Measurements from ENCODE around the gene KLHL8.
"Not testable (repeated sequence)": the region's sequence is repeated elsewhere in the genome, so short reads cannot be mapped to it uniquely, and the experiment has no call there.

KLHL8 gene

DNA sequence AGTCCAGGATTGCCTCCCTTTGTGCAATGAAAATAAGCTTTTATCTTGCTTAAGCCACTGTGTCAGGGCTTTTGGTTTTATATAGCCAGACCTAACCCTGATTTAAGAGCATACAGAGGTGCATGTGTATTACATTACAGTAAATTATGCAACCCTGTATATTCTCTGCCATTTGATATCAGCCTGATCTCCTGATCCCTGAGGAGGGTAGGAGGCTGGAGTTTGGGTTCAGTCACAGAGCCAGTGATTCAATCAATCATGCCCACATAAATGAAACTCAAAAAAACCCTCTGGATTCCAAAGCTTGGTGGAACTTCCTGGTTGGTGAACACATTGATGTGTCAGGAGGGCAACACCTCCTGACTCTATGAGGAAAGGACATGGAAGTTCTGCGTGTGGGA lies 7.3 kb upstream of the KLHL8 start:
- DNase-seq: no peak

DNA sequence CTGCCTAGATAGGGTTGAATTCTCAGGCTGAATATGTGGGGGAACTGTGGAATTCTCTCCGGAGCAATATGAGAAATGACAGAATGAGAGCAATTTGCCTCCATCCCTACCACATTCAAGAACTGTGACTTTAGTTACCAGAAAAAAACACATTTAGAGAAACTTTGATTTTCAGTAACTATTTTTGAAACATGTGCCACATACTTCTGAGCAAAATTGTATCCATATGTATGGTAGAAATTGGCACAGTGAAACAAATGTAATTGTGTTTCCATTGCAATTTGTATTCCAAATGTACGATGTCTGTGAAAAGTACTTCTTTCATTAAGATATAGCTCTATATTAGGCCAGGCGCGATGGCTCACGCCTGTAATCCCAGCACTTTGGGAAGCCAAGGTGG lies 5.5 kb upstream of the KLHL8 start:
- no peak for DNase-seq

DNA sequence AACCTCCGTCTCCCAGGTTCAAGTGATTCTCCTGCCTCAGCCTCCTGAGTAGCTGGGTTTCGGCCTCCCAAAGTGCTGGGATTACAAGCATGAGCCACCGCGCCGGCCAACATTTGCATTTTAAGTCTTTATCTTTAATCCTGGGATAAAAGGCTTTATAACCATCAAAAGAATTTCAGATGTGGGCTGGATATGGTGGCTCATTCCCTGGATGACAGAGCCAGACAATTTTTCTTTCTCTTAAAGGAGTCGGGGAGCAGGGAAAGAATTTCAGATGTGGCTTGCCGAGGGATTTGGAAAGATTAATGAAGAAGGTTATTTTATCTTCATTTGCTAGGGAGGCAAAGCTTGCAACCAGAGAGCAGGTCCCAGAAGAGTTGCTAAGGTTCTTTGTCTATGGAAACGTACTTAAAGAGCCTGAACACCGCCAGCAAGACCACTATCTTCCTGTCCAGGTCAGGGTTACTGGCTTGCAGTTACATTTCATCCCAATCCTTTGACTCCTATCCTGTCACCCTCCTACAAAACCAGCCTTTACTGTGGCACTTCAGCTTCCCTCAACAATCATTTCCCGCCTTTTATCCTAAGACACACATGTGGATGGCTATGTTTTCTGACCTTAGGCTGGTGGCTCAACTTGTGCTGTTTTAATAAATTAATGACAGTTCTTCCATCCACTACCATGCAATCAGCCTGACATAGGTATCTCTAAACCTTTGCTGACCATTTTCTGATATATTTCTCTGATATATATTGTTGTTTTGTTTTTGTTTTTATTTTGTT lies 3.9 kb upstream of the KLHL8 start:
- no peak for DNase-seq

DNA sequence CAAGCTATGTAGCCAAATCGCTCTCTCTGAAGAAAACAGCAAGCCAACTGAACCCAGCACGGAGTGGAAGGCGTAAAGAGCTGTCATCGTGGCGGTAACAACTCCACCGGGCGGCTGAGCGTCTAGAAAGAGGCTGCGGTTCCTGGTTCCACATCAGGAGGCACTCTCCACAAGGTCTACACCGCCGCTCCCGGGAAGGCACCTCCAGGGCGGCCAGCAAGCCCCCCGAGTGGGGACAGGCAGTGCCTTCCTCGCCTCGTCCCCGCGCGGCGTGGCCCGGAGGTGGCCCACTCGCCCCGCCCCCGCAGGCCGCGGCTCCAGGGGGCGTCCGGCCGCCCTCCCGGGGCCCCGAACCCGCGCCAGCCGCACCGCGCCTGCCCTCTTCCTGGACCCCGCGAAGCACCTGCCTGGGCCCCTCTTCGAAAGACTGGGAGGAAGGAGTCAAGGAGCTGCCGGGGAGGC lies 755 bp downstream of the KLHL8 start:
- no peak for DNase-seq

DNA sequence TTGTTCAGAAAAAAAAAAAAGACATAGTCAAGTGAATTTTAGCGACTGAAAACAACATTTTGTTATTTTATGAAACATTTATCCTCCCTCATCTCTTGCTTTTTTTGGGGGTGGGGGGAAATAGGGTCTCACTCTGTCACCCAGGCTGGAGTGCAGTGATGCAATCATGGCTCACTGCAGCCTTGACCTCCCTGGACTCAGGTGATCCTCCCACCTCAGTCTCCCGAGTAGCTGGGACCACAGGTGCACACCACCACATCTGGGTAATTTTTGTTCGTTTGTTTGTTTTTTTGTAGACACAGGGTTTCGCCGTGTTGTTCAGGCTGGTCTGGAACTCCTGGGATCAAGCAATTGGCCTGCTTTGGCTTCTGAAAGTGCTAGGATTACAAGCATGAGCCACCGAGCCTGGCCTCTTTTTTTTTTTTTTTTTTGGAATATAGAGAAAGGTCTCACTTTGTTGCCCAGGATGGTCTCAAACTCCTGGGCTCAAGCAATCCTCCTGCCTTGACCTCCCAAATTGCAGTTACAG lies 3.1 kb downstream of the KLHL8 start:
- DNase-seq: not testable (repeated sequence)

DNA sequence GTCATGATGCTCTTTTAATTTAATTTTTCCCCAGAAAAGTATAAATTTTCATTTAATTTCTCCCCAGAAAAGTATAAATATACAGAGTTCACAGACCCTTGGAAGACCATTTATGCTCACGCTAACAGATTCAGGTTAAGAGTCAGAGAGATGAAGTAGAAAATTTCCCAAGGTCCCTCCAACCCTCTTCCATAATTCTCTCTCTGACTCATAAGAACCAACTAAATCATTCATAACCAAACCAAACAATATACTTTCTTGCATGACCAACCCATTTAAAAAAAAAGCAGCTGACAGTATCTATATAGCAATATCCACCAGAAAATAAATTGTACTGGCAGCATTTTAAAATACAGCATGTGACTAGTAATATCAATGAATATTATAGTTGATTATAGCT lies 3.9 kb downstream of the KLHL8 start:
- no peak for DNase-seq

DNA sequence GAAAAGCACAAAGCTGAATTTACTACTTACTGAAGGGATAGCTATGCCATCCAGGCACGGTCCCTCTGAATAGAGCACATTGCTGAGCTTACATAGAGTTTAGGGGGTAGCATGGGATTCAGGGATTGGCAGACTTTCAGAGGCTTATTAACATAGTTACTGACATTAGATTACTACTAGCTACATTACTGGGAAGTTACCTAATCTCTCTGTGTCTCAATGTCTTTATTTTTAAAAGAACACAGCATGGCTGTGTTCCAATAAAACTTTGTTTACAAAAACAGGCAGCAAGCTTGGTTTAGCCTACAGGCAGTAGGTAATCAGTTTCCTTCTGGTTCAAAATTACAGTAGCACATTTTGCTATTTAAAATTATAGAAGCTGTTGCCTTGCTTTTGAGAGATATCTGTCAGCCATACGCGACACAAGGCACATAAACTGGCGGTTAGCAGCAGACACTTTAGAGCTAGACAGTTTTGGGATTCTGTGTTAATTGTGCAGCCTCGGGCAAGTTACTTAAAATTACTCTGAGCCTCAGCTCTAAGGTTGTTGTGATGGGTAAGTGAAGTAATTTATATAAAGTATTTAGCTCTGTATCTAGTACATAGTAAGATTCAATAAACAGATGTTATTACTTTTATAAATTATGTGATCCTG lies 6.9 kb downstream of the KLHL8 start:
- no peak for DNase-seq

DNA sequence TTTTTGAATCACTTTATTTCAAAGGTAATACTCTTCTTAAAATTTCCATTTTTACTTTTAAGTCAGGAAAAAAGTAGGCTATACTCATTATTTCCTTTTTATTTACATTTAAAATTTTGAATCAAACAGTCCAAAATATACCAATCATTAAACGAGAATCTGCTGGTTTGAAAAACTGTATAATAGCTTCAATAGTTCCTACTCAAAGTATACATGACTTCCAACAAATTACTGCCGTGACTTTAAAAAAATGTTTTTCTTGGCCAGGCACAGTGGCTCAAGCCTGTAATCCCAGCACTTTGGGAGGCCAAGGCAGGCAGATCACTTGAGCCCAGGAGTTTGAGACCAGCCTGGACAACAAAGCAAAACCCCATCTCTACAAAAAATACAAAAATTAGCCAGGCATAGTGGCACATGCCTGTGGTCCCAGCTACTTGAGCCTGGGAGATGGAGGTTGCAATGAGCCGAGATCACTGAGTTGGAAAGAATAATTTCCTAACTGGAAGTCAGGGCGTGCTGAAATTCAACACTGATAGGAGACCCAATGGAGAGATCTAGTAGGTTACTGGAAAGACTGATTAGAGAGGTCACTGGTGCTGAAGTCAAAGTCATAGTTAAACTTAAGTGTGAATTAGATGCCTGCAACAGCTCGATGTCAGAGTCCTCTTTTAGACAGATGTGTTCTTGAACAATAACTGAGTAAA lies 9.0 kb downstream of the KLHL8 start:
- no peak for DNase-seq

DNA sequence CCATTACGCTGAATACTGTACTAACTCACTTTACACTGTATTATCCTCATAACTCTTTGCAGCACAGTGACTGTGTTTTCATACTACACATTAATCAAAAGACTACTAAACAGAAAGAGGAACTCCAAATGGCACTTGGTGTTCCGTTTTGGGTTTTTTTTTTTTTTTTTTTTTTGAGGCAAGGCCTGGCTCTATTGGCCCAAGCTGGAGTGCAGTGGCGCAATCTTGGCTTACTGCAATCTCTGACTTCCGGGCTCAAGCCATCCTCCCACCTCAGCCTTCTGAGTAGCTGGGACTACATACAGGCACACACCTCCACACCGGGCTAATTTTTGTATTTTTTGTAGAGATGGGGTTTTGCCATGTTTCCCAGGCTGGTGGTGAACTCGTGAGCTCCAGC lies 10.7 kb downstream of the KLHL8 start:
- DNase-seq: no peak

DNA sequence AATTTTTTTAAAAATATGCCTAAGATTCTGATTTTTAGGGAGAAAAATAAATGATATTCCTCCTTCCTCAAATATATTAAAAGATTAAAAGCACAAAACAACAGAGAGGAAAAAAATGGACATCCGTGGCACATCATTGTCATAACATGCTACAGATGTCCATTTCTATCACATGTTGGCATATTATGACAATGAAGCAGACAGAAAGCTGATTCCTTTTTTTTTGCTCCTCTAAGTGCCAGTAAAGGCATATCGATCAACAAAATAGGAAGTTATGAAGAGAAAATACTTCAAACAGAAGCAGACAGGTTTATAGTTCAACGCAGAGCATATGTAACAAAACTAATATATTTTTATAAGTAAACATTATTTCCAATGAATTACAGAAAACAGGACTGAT lies 11.2 kb downstream of the KLHL8 start:
- no peak for DNase-seq

DNA sequence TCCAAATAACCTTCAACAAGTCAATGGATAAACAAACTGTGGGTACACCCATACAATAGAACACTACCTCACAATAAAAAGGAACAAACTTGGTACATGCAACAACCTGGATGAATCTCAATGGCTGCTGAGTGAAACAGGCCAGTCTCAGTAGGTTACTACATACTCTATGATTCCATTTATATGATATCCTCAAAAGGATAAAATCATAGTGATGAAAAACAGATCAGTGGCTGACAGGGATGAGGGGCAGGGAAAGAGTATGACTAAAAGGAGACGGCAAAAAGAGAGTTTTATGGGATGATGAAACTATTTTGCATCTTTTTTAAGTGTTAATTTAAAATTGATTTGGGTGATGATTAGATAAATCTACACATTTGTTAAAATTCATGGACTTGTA lies 15.9 kb downstream of the KLHL8 start:
- no peak for DNase-seq

DNA sequence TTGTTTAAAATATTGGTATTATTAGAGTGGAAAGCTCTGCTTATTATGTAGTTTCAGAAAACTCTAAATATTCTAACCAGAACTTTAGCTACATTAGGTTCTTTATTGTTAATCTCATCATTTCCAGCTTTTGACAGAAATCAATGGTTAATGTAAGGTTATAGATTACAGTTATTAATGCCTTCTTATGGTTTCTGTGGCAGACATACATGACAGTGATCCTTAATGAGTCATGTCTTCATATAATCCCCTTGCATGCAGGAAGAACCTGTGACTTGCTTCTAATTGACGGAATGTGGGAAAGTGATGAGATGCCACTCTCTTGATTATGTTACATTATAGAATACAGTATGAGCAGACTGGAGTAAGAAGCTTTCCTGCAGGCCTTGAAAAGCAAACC lies 23.5 kb downstream of the KLHL8 start:
- DNase-seq: no peak

DNA sequence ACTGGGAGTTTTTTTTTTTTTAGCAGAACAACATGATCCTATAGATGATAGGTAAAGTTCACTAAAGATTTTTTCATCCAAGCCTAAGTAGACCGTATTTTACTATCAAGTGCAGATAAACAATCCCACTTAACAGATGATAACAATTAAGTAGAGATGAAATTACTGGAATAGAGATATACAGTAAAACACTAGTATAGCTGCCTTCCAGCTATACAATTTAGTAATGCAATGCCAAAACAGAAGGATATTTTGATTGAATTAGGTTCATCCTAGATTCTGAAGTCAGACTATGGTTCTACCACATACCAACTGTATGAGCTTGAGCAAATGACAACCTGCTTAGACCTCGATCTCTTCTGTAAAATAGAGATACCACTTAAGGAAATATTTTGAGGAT lies 24.3 kb downstream of the KLHL8 start:
- DNase-seq: no peak

DNA sequence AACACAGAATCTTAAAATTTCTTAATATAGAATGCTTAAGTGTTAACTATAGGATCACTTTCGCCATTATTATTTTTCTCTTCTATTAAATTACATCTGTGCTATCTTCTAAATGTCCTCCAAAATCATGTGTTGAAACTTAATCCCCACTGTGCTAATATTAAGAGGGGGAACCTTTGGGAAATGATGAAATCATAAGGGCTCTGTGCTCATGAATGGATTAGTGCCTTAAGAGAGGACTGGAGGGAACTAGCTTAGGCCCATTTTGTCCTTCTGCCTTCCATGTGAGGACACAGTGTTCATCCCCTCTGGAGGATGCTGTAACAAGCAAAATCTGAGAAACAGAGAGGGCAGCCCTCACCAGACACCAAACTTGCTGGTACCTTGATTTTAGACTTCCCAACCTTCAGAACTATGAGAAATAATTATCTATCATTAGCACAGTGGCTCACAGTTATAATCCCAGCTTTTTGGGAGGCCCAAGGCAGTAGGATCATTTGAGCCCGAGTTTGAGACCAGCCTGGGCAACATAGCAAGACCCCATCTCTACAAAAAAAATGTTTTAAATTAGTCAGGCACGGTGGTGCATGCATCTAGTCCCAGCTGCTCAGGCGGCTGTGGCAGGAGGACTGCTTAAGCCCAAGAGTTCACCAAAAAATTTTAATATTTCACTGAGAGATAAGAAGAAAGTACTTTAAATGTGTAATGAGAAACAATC lies 26.3 kb downstream of the KLHL8 start:
- DNase-seq: no peak

DNA sequence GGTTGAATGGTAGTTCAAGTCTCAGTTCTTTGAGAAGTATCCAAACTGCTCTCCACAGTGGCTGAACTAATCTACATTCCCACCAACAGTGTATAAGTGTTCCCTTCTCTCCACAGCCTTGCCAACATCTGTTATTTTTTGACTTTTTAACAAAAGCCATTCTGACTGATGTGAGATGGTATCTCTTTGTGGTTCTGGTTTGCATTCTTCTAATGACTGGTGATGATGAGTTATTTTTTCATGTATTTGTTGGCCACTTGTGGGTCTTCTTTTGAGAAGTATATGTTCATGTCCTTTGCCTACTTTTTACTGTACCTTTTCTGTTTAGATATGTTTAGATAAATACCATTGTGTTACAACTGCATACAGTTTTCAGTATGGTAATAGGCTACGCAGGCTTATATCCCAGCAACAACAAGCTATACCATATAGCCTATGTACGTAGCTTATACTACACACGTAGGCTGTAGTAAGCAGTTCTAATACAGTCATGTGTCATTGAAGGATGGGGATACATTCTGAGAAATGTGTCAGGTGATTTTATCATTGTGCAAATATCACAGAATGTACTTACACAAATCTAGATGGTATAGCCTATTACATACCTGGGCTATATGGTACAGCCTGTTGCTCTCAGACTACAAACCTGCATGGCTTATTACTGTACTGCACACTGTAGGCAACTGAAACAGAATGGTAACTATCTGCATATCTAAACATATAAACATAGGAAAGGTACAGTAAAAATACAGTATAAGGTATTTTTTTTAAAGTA lies 28.1 kb downstream of the KLHL8 start:
- DNase-seq: no peak

DNA sequence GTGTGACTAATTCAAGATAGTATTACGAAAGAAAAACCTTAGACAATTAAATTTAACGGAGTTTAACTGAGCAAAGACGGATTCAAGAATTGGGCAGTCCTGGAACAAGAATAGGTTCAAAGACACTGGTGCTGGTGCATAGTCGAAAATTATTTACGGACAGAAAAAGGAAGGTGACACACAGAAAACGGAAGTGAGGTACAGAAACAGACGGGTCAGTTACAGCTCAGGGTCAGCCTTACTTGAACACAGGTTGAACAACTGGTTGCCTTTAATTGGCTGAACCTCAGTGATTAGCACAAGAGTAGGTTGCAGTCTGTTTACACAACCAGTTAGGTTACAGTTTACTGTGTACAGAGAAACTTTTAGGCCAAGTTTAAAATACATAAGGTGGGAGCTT lies 31.5 kb downstream of the KLHL8 start:
- DNase-seq: no peak

DNA sequence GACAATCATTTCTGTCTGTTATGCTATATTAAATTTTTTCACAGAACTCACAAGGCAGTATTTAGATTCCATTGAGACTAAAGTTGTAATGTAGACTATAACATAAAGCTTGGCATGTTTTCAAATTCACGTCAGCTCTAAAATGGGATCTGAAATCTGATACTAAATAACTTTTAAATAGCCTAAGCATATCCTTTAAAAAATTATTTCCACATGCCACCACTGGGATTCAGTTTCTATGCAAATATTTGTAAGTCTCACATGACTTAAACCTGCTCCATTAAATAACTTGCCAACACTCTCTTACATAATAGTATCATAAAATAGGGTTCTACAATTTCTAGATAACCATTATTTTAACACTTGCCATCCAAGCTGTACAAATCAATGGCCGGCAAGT lies 32.4 kb downstream of the KLHL8 start:
- DNase-seq: no peak

DNA sequence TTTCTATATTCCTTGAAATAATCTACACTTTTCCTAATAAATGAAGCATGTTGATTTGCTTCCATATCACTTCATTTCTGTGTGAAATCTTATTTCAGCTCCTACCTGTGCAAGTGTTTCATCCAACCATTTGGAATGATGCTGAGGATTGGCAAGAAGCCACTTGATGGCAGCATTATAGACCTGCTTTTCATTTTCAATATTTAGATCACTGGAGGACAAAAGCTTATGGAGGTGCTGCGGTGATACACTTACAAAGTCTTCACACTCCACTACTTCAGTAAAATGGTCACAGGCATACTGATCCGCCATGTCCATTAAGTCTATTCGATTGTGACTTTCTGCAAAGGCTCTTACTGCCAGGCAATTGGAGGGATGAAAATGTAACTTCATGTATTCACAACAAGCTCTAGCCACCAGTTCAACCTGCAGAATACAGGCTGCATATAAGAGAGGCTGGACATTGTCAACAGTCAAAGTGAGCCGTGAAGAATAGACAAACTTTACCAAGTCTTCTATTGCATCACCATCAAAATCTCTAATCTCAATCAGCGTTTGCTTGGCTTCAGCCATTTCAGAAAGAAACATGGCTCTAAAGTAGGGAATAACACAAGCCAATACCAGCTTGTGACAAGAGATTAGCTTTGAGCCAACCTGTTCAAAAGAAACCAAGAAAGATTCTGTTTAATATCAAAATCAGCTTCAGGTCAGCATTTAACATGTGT lies 35.1 kb downstream of the KLHL8 start:
- DNase-seq: no peak

DNA sequence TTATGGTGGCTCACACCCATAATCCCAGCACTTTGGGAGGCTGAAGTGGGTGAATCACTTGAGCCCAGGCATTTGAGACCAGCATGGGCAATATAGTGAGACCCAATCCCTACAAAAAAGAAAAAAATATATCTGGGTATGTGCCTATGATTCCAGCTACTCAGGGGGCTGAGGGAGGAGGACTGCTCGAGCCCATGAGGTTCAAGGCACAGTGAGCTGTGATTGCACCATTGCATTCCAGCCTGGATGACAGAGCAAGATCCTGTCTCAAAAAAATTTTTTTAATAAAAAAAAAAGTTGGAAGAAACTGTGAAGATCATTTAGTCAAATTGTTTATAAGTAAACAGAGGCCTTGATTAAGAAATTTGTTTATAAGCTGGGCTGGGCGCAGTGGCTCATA lies 39.7 kb downstream of the KLHL8 start:
- no peak for DNase-seq

DNA sequence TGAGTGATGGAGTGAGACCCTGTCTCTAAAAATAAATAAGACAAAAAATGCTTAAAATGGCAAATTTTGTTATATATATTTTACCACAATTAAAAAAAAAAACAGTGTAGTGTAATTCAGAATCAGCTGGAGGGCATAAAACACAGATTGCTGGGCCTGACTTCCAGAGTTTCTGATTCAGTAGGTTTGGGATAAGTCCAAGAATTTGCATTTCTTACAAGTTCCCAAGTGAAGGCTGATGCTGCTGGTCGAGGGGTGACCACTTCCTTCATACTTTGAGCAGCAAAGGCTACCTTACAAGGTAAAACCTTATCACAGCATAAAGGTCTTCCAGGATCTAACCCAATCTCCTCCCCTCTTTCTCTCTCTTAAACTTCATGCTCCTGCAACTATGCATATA lies 40.7 kb downstream of the KLHL8 start:
- no peak for DNase-seq

DNA sequence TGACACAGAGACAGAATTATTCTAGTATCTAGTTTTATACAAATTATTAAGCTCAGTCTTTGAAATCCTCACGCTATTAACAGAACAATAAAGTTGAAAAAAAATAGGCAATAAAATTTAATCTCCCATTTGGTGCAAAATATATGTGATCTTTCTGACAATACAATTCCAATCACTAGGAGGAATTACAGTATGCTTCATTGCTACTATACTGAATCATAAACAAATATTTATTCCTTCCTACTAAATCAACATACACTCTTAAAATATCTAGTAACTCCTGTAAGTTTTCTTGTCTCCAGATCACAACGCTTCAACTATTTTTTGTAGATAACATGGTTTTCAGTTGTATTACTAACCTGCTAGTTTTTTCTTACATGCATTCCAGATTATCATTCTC lies 45.7 kb downstream of the KLHL8 start:
- DNase-seq: no peak

DNA sequence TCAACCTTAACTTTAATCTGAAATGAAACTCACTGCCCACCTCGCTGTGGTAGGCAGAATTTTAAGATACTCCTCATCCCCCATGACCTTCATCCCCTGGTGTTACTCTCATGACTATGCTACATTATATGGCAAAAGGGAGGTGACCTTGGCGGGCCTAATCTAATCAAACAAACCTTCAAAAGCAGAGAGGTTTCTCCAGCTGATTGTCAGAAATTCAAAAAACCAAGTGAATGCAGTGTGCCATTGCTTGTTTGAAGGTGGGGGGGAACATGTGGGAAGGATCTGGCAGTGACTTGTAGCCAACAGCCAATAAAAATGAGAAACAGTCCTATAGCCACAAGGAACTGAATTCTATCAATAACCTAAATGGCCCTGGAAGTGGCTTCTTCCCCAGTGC lies 48.5 kb downstream of the KLHL8 start:
- DNase-seq: no peak

All from 8988T (cell line).